HT1080 (cell line): Measurements from ENCODE around the gene ATG16L1. TPM values are rescaled to one million over a fixed set of nuclear protein-coding genes. Genes with fewer than 3 reads are reported as not detected.

Experiments used
- DNase-seq: peaks from one replicate; pipeline ENCODE4 v3.0.0-alpha.2; 2015; ENCODE audit warnings: low read depth
- total RNA-seq: library from RNA; depleted of rRNA; stranded (reverse); fragments of >200 nt; shearing (Covaris generic); gene quantifications from 2 replicates; pipeline ENCODE4 v1.2.3, GENCODE V29; 2014

Gene ATG16L1
- total RNA-seq, 1 experiment from 2014 or later, result 59.4 TPM

- no peak for DNase-seq
Observed at GRCh38 chr2:233258211-233258610, 6.7 kb downstream of the ATG16L1 start.

- no peak for DNase-seq
Observed at GRCh38 chr2:233259730-233260129, 8.3 kb downstream of the ATG16L1 start.

GRCh38 chr2:233260661-233261060 is 9.2 kb downstream of the ATG16L1 start:
- DNase-seq, result no peak

GRCh38 chr2:233261819-233262555 is 10.5 kb downstream of the ATG16L1 start:
- DNase-seq, result no peak

- DNase-seq, result no peak
Observed at GRCh38 chr2:233262562-233262961, 11.1 kb downstream of the ATG16L1 start.

- DNase-seq, result no peak
Observed at GRCh38 chr2:233263045-233263570, 11.6 kb downstream of the ATG16L1 start.

- DNase-seq, result no peak
Observed at GRCh38 chr2:233264667-233265066, 13.2 kb downstream of the ATG16L1 start.

- DNase-seq, result no peak
Observed at GRCh38 chr2:233265899-233266431, 14.5 kb downstream of the ATG16L1 start.

- DNase-seq, result no peak
Observed at GRCh38 chr2:233266481-233266880, 15.0 kb downstream of the ATG16L1 start.

GRCh38 chr2:233267516-233268245 is 16.2 kb downstream of the ATG16L1 start:
- no peak for DNase-seq

- no peak for DNase-seq
Observed at GRCh38 chr2:233270366-233270765, 18.9 kb downstream of the ATG16L1 start.

GRCh38 chr2:233270951-233271350 is 19.5 kb downstream of the ATG16L1 start:
- DNase-seq, result no peak

GRCh38 chr2:233271693-233272092 is 20.2 kb downstream of the ATG16L1 start:
- no peak for DNase-seq

GRCh38 chr2:233273120-233273519 is 21.6 kb downstream of the ATG16L1 start:
- no peak for DNase-seq

GRCh38 chr2:233275223-233275622 is 23.8 kb downstream of the ATG16L1 start:
- no peak for DNase-seq

GRCh38 chr2:233278921-233279320 is 27.4 kb downstream of the ATG16L1 start:
- DNase-seq, result no peak

- no peak for DNase-seq
Observed at GRCh38 chr2:233280114-233280693, 28.7 kb downstream of the ATG16L1 start.

GRCh38 chr2:233281553-233281952 is 30.1 kb downstream of the ATG16L1 start:
- DNase-seq, result no peak

GRCh38 chr2:233281992-233282603 is 30.6 kb downstream of the ATG16L1 start:
- DNase-seq, result no peak

GRCh38 chr2:233285921-233286320 is 34.4 kb downstream of the ATG16L1 start:
- no peak for DNase-seq

GRCh38 chr2:233287871-233288270 is 36.4 kb downstream of the ATG16L1 start:
- DNase-seq, result no peak
